IPS-NIHi7 (cell line): ENCODE measurements around the gene TAS1R1.

ENCODE experiments used
- DNase-seq: peaks from one replicate; pipeline ENCODE4 v3.0.0; 2012; ENCODE audit warnings: mixed read lengths; ENCODE audit errors: extremely low spot score

TAS1R1 gene

DNA sequence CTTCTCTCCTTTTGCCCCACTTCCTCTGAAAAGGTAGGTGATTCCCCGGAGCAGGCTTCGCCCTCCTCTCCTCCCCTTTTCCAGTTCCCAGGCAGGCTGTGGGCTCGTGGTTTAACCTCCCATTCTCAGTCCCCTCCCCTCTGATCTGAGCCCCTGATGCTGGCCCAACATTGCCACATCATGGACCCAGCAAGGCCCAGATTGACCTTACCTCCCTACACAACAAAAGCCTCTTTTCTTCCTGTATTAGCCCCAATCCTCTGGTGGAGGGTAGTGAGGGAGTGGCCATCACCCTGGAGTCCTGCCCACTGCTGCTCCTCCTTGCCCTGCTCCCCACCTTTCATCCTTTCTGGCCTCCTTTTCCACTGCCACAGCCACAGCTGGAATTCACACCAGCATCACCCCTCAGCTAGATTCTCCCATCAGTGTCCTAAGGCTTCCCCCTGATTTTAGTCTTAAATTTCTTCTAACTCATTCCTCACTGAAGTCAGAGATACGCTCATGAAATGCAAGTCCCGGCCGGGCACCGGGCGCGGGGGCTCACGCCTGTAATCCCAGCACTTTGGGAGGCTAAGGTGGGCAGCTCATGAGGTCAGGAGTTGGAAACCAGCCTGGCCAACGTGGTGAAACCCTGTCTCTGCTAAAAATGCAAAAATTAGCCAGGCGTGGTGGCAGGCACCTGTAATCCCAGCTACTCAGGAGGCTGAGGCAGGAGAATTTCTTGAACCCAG, 17.7 kb downstream of the TAS1R1 start:
- DNase-seq: no peak

DNA sequence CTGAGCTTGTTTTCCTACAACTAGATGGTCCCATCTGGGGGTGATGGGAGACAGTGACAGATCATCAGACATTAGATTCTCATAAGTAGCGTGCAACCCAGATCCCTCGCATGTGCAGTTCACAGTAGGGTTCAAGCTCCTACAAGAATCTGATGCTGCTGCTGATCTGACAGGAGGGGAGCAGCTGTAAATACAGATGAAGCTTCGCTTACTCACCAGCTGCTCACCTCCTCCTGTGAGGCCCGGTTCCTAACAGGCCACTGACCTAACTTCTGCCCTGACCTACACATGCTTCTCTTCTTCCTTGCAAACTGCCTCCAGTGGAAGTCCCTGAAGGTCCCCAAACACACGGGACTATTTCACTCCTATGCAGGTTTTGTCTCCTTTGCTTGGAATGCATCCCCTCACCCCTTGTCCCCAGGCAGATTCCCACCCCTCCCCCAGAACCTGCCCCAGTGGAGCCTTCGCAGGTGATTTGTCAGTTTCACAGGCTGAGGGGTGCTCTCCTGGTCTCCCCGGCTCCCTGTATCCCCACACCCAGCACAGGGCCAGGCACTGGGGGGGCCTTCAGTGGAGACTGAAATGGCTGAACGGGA, 19.0 kb downstream of the TAS1R1 start:
- no peak for DNase-seq

DNA sequence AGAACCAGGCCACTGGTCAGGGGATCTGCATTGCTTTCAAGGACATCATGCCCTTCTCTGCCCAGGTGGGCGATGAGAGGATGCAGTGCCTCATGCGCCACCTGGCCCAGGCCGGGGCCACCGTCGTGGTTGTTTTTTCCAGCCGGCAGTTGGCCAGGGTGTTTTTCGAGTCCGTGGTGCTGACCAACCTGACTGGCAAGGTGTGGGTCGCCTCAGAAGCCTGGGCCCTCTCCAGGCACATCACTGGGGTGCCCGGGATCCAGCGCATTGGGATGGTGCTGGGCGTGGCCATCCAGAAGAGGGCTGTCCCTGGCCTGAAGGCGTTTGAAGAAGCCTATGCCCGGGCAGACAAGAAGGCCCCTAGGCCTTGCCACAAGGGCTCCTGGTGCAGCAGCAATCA, 19.7 kb downstream of the TAS1R1 start:
- no peak for DNase-seq

- DNase-seq: no peak
Measured at GRCh38 chr1:6577831-6578525, 22.9 kb downstream of the TAS1R1 start.

DNA sequence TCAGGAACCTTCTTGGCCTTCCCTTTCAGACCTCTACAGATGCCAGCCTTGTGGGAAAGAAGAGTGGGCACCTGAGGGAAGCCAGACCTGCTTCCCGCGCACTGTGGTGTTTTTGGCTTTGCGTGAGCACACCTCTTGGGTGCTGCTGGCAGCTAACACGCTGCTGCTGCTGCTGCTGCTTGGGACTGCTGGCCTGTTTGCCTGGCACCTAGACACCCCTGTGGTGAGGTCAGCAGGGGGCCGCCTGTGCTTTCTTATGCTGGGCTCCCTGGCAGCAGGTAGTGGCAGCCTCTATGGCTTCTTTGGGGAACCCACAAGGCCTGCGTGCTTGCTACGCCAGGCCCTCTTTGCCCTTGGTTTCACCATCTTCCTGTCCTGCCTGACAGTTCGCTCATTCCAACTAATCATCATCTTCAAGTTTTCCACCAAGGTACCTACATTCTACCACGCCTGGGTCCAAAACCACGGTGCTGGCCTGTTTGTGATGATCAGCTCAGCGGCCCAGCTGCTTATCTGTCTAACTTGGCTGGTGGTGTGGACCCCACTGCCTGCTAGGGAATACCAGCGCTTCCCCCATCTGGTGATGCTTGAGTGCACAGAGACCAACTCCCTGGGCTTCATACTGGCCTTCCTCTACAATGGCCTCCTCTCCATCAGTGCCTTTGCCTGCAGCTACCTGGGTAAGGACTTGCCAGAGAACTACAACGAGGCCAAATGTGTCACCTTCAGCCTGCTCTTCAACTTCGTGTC, 23.7 kb downstream of the TAS1R1 start:
- no peak for DNase-seq

GRCh38 chr1:6579374-6580118, 24.4 kb downstream of the TAS1R1 start, which contains the start of gene ZBTB48:
Gene ZBTB48 (plus strand): TSS chr1:6579994. CDS start chr1:6580610, 616 bp downstream.
- peak; percentile 100 for DNase-seq

- DNase-seq: no peak
Measured at GRCh38 chr1:6580119-6580592, 25.0 kb downstream of the TAS1R1 start.

- DNase-seq: no peak
Measured at GRCh38 chr1:6580593-6581409, 25.7 kb downstream of the TAS1R1 start.

- no peak for DNase-seq
Measured at GRCh38 chr1:6581561-6582305, 26.6 kb downstream of the TAS1R1 start.

GRCh38 chr1:6582370-6582769, 27.3 kb downstream of the TAS1R1 start:
- no peak for DNase-seq

GRCh38 chr1:6584126-6585080, 29.3 kb downstream of the TAS1R1 start:
- no peak for DNase-seq

GRCh38 chr1:6585081-6585722, 30.1 kb downstream of the TAS1R1 start:
- DNase-seq: no peak

DNA sequence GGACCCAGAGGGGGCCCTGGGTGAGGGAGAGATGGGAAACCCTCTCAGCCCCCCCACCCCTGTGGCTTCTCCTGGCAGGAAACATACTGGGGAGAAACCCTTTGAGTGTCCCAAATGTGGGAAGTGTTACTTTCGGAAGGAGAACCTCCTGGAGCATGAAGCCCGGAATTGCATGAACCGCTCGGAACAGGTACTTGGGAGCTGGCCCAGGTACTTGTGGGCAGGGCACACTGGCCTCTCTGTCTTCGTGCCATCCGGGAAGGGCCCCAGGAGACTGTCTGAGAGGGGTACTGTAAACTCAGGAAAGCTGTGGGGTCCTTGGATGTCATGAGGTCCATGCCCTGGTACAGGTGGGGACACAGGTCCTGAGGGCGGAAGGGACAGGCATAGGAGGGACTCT, 30.7 kb downstream of the TAS1R1 start:
- DNase-seq: no peak

GRCh38 chr1:6586404-6586816, 31.3 kb downstream of the TAS1R1 start:
- DNase-seq: no peak

- no peak for DNase-seq
Measured at GRCh38 chr1:6587261-6588005, 32.3 kb downstream of the TAS1R1 start.

DNA sequence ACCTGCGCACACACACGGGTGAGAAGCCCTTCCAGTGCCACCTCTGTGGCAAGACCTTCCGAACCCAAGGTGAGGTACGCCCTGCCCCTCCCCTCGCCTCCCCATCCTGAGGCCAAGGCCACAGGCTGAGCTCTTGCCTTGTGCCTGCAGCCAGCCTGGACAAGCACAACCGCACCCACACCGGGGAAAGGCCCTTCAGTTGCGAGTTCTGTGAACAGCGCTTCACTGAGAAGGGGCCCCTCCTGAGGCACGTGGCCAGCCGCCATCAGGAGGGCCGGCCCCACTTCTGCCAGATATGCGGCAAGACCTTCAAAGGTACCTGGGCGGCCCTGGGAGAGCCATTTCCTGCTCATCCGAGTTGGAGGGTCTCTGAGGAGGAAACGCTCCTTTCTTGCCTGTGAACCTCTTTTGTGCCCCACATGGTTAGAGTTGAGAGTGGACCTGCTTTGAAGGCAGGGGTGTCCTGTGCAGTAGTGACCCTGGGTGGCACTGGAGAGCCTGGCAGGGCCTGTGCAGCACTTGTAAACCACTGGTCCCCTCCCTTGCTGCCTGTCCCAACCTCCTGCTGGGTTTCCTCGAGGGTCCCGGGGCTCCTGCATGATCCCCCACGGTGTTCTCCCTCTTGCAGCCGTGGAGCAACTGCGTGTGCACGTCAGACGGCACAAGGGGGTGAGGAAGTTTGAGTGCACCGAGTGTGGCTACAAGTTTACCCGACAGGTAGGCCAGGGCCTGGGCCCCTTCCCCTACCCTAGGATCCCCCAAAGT, 33.2 kb downstream of the TAS1R1 start:
- DNase-seq: no peak
